HEK293 (cell line): ENCODE data around the gene RIPOR1.

Experiments
- GLI2 ChIP-seq: fragments of 450-650 bp; formaldehyde crosslinking; IDR thresholded peaks from 2 replicates; pipeline ENCODE4; 2017; ENCODE audit warnings: missing biosample characterization, missing genetic modification characterization, low read depth, borderline replicate concordance
- KLF10 ChIP-seq: fragments of 450-650 bp; IDR thresholded peaks from 2 replicates; pipeline ENCODE4 v1.5.1; 2018; ENCODE audit warnings: missing biosample characterization, mild to moderate bottlenecking, missing genetic modification characterization
- MYNN ChIP-seq: fragments of 450-650 bp; formaldehyde crosslinking; IDR thresholded peaks from 2 replicates; pipeline ENCODE4 v1.5.1; 2016; ENCODE audit warnings: missing biosample characterization, missing genetic modification characterization, borderline replicate concordance
- OVOL3 ChIP-seq: fragments of 450-650 bp; formaldehyde crosslinking; IDR thresholded peaks from 2 replicates; pipeline ENCODE4 v1.5.1; 2016; ENCODE audit warnings: missing biosample characterization, missing genetic modification characterization
- TCF7L2 ChIP-seq: IDR thresholded peaks from 2 replicates; pipeline ENCODE4 v1.6.1; 2011; ENCODE audit warnings: low read depth, mild to moderate bottlenecking, inconsistent platforms, low read length, moderate library complexity, borderline replicate concordance
- ZBTB21 ChIP-seq: fragments of 450-650 bp; formaldehyde crosslinking; IDR thresholded peaks from 2 replicates; pipeline ENCODE4 v1.5.1; 2017; ENCODE audit warnings: missing biosample characterization, missing genetic modification characterization
- ZBTB26 ChIP-seq: fragments of 450-650 bp; formaldehyde crosslinking; optimal IDR thresholded peaks from 2 replicates; pipeline ENCODE3; 2016; ENCODE audit warnings: missing biosample characterization, mild to moderate bottlenecking, missing genetic modification characterization
- ZBTB48 ChIP-seq: fragments of 450-650 bp; formaldehyde crosslinking; IDR thresholded peaks from 2 replicates; pipeline ENCODE4 v1.5.1; 2016; ENCODE audit warnings: missing biosample characterization, missing genetic modification characterization
- ZFP3 ChIP-seq: fragments of 450-650 bp; formaldehyde crosslinking; IDR thresholded peaks from 2 replicates; pipeline ENCODE4 v1.5.1; 2016; ENCODE audit warnings: low read depth, missing biosample characterization, missing genetic modification characterization
- ZNF114 ChIP-seq: fragments of 450-650 bp; formaldehyde crosslinking; IDR thresholded peaks from 2 replicates; pipeline ENCODE4 v1.5.0; 2017; ENCODE audit warnings: missing biosample characterization, missing genetic modification characterization
- ZNF121 ChIP-seq: fragments of 450-650 bp; formaldehyde crosslinking; IDR thresholded peaks from 2 replicates; pipeline ENCODE4 v1.5.1; 2016; ENCODE audit warnings: missing biosample characterization, missing genetic modification characterization
- ZNF18 ChIP-seq: fragments of 450-650 bp; formaldehyde crosslinking; IDR thresholded peaks from 2 replicates; pipeline ENCODE4 v1.5.1; 2016; ENCODE audit warnings: missing biosample characterization, missing genetic modification characterization
- ZNF214 ChIP-seq: fragments of 450-650 bp; formaldehyde crosslinking; IDR thresholded peaks from 2 replicates; pipeline ENCODE4 v1.5.1; 2017; ENCODE audit warnings: missing biosample characterization, mild to moderate bottlenecking, missing genetic modification characterization, borderline replicate concordance
- ZNF221 ChIP-seq: fragments of 450-650 bp; formaldehyde crosslinking; IDR thresholded peaks from 2 replicates; pipeline ENCODE4 v1.5.1; 2017; ENCODE audit warnings: missing biosample characterization, missing genetic modification characterization, borderline replicate concordance
- ZNF248 ChIP-seq: fragments of 450-650 bp; formaldehyde crosslinking; IDR thresholded peaks from 2 replicates; pipeline ENCODE4 v1.5.1; 2017; ENCODE audit warnings: missing biosample characterization, missing genetic modification characterization
- ZNF280D ChIP-seq: fragments of 450-650 bp; formaldehyde crosslinking; IDR thresholded peaks from 2 replicates; pipeline ENCODE4 v1.5.1; 2016; ENCODE audit warnings: missing biosample characterization, missing genetic modification characterization
- ZNF292 ChIP-seq: fragments of 450-650 bp; formaldehyde crosslinking; IDR thresholded peaks from 2 replicates; pipeline ENCODE4 v1.5.1; 2016; ENCODE audit warnings: low read depth, missing biosample characterization, missing genetic modification characterization, borderline replicate concordance
- ZNF391 ChIP-seq: fragments of 450-650 bp; formaldehyde crosslinking; IDR thresholded peaks from 2 replicates; pipeline ENCODE4 v1.5.1; 2016; ENCODE audit warnings: low read depth, missing biosample characterization, missing genetic modification characterization, borderline replicate concordance
- ZNF549 ChIP-seq: fragments of 450-650 bp; IDR thresholded peaks from 2 replicates; pipeline ENCODE4 v1.5.1; 2018; ENCODE audit warnings: missing biosample characterization, missing genetic modification characterization, mild to moderate bottlenecking, inconsistent platforms, moderate library complexity
- ZNF555 ChIP-seq: fragments of 450-650 bp; formaldehyde crosslinking; conservative IDR thresholded peaks from 2 replicates; pipeline ENCODE4 v1.5.1; 2017; ENCODE audit warnings: missing biosample characterization, mild to moderate bottlenecking, missing genetic modification characterization, inconsistent platforms
- ZNF580 ChIP-seq: fragments of 450-650 bp; formaldehyde crosslinking; IDR thresholded peaks from 2 replicates; pipeline ENCODE4 v1.5.1; 2016; ENCODE audit warnings: missing biosample characterization, missing genetic modification characterization
- ZNF585B ChIP-seq: fragments of 450-650 bp; formaldehyde crosslinking; IDR thresholded peaks from 2 replicates; pipeline ENCODE4 v1.5.1; 2016; ENCODE audit warnings: missing biosample characterization, missing genetic modification characterization
- ZNF629 ChIP-seq: fragments of 450-650 bp; formaldehyde crosslinking; IDR thresholded peaks from 2 replicates; pipeline ENCODE4 v1.5.1; 2017; ENCODE audit warnings: missing biosample characterization, missing genetic modification characterization
- ZNF658 ChIP-seq: fragments of 450-650 bp; formaldehyde crosslinking; IDR thresholded peaks from 2 replicates; pipeline ENCODE4; 2016; ENCODE audit warnings: missing biosample characterization, missing genetic modification characterization
- ZNF664 ChIP-seq: fragments of 450-650 bp; formaldehyde crosslinking; IDR thresholded peaks from 2 replicates; pipeline ENCODE4 v1.5.1; 2016; ENCODE audit warnings: missing biosample characterization, missing genetic modification characterization
- ZNF670 ChIP-seq: fragments of 450-650 bp; formaldehyde crosslinking; IDR thresholded peaks from 2 replicates; pipeline ENCODE4 v1.5.1; 2016; ENCODE audit warnings: missing biosample characterization, missing genetic modification characterization, low read depth
- ZNF677 ChIP-seq: fragments of 450-650 bp; IDR thresholded peaks from 2 replicates; pipeline ENCODE4 v1.5.0; 2018; ENCODE audit warnings: missing biosample characterization, mild to moderate bottlenecking, missing genetic modification characterization, moderate library complexity
- ZNF692 ChIP-seq: fragments of 450-650 bp; formaldehyde crosslinking; IDR thresholded peaks from 2 replicates; pipeline ENCODE4 v1.5.1; 2016; ENCODE audit warnings: missing biosample characterization, missing genetic modification characterization
- ZNF776 ChIP-seq: fragments of 450-650 bp; formaldehyde crosslinking; IDR thresholded peaks from 2 replicates; pipeline ENCODE4 v1.5.0; 2017; ENCODE audit warnings: missing biosample characterization, missing genetic modification characterization, borderline replicate concordance
- ZNF785 ChIP-seq: fragments of 450-650 bp; formaldehyde crosslinking; IDR thresholded peaks from 2 replicates; pipeline ENCODE4 v1.5.1; 2016; ENCODE audit warnings: missing biosample characterization, missing genetic modification characterization
- ZNF791 ChIP-seq: fragments of 450-650 bp; formaldehyde crosslinking; IDR thresholded peaks from 2 replicates; pipeline ENCODE4 v1.5.1; 2016; ENCODE audit warnings: missing biosample characterization, missing genetic modification characterization
- ZSCAN5A ChIP-seq: fragments of 450-650 bp; formaldehyde crosslinking; IDR thresholded peaks from 2 replicates; pipeline ENCODE4 v1.5.1; 2016; ENCODE audit warnings: missing biosample characterization, missing genetic modification characterization

Gene RIPOR1

GRCh38 chr16:67480833-67481560 lies 47.6 kb upstream of the RIPOR1 start, which contains the start of gene ATP6V0D1 (continued):
- TF ChIP-seq ZNF785 (tag by site-specific recombination) (no peak), ZNF221 (no peak), ZNF658 (tag by site-specific recombination) (no peak), ZNF391 (no peak; the same call in 1 of the 2 replicates), ZNF677 (tag by site-specific recombination) (no peak), ZNF549 (tag by site-specific recombination) (no peak), KLF10 (peak; percentile 82), ZNF214 (tag by site-specific recombination) (no peak), ZBTB21 (tag by site-specific recombination) (0 out of 2 replicates have a peak, but pooled peaks have one; percentile 10), ZNF629 (tag by site-specific recombination) (peak; percentile 63), GLI2 (no peak), ZNF280D (tag by site-specific recombination) (no peak), ZFP3 (tag by site-specific recombination) (no peak), ZNF791 (tag by site-specific recombination) (no peak), ZNF555 (tag by site-specific recombination) (no peak), TCF7L2 (no peak), ZNF776 (tag by site-specific recombination) (no peak), ZBTB48 (tag by site-specific recombination) (no peak), ZNF121 (tag by site-specific recombination) (no peak), ZNF580 (tag by site-specific recombination) (no peak), ZNF664 (tag by site-specific recombination) (no peak), ZNF692 (peak; percentile 40; the same call in 1 of the 2 replicates), OVOL3 (tag by site-specific recombination) (peak; percentile 78; the same call in 1 of the 2 replicates), ZBTB26 (peak; percentile 75), MYNN (no peak), ZNF114 (tag by site-specific recombination) (no peak), ZSCAN5A (tag by site-specific recombination) (no peak), ZNF670 (tag by site-specific recombination) (no peak), ZNF585B (tag by site-specific recombination) (no peak), ZNF248 (no peak), ZNF18 (no peak), ZNF292 (no peak)
